Caco-2 (cell line): ENCODE measurements around the gene MCL1. TPM values are rescaled to one million over a fixed set of nuclear protein-coding genes. Genes with fewer than 3 reads are reported as not detected.
A peak's percentile ranks its signal among the peaks of the same experiment; 100 is the strongest.

Experiments used
- BruUV-seq: library from RNA; stranded (reverse); fragments of 400-500 nt; replicated peaks from 2 replicates; lab custom pipeline; 2021; lab: Mats Ljungman, UMichigan
- CTCF ChIA-PET: fragments of 300-600 bp; sonication (Branson Sonifier 250); formaldehyde crosslinking; loops from one replicate; lab custom pipeline; 2022; ENCODE audit warnings: antibody characterized with exemption; lab: Charles Lee
- POLR2A ChIA-PET: fragments of 300-600 bp; sonication (Branson Sonifier 250); formaldehyde crosslinking; loops from one replicate; lab custom pipeline; 2022; ENCODE audit warnings: antibody characterized with exemption; lab: Charles Lee
- DNase-seq, 2 experiments: peaks; one replicate each; pipeline versions ENCODE4 v3.0.0 to v3.0.0-alpha.2; 2020 to 2022
- H3K27me3 ChIP-seq: replicated peaks from 2 replicates; pipeline ENCODE4 v1.6.0; 2011; ENCODE audit warnings: low read length; ENCODE audit not compliant: control insufficient read depth, insufficient read depth
- H3K36me3 ChIP-seq: 2 replicates; pipeline ENCODE4 v1.5.1; 2011; ENCODE audit warnings: low read length; ENCODE audit not compliant: control insufficient read depth, insufficient read depth
- H3K4me1 ChIP-seq: fragments of 250-450 bp; sonication (Bioruptor Pico); 2 replicates; pipeline ENCODE4 v1.5.1; 2020; ENCODE audit warnings: mild to moderate bottlenecking
- H3K4me3 ChIP-seq: 2 replicates; pipeline ENCODE4 v1.5.1; 2011; ENCODE audit warnings: low read depth, mild to moderate bottlenecking, control low read depth, low read length
- H3K9me3 ChIP-seq: fragments of 250-450 bp; sonication (Bioruptor Pico); 2 replicates; pipeline ENCODE4 v1.5.1; 2020; ENCODE audit warnings: mild to moderate bottlenecking, moderate library complexity
- H3K27ac Mint-ChIP-seq: one replicate; pipeline ENCODE4 v1.8.0; 2022; ENCODE audit warnings: mixed read lengths; ENCODE audit not compliant: unreplicated experiment
- H3K27me3 Mint-ChIP-seq: one replicate; pipeline ENCODE4 v1.8.0; 2022; ENCODE audit warnings: mixed read lengths; ENCODE audit not compliant: insufficient read depth, unreplicated experiment
- H3K36me3 Mint-ChIP-seq: one replicate; pipeline ENCODE4 v1.8.0; 2022; ENCODE audit warnings: mild to moderate bottlenecking, mixed read lengths; ENCODE audit not compliant: insufficient read depth, unreplicated experiment
- H3K4me1 Mint-ChIP-seq: one replicate; pipeline ENCODE4 v1.8.0; 2022; ENCODE audit warnings: low read depth, mixed read lengths; ENCODE audit not compliant: unreplicated experiment
- H3K4me3 Mint-ChIP-seq: one replicate; pipeline ENCODE4 v1.8.0; 2022; ENCODE audit warnings: mild to moderate bottlenecking, moderate library complexity, mixed read lengths; ENCODE audit not compliant: unreplicated experiment
- H3K9me3 Mint-ChIP-seq: one replicate; pipeline ENCODE4 v1.8.0; 2022; ENCODE audit warnings: mixed read lengths; ENCODE audit not compliant: unreplicated experiment
- CTCF ChIP-seq, 2 experiments: fragments of 200-600 bp in 1 of 2; IDR thresholded peaks; 1 replicate in 1 of 2; 2 replicates in 1 of 2; pipeline versions ENCODE4 v1.5.1 to v1.8.0; 2011 to 2022; ENCODE audit warnings: antibody characterized with exemption in 1 of 2, control low read depth in 1 of 2, inconsistent platforms in 1 of 2, low read depth in 1 of 2, low read length in 1 of 2, mild to moderate bottlenecking in 1 of 2, moderate library complexity in 1 of 2; ENCODE audit not compliant: insufficient read depth in 1 of 2, severe bottlenecking in 1 of 2, unreplicated experiment in 1 of 2
- intact Hi-C: fragments of 100-400 bp; cut with micrococcal nuclease; formaldehyde crosslinking; loops from one replicate; pipeline ENCODE4 v1.10.0; 2022; ENCODE audit not compliant: unreplicated experiment
- total RNA-seq: library from RNA; stranded (reverse); gene quantifications from 2 replicates; pipeline ENCODE4 v1.2.3, GENCODE V29; 2022

The MCL1 gene
- total RNA-seq, 1 experiment from 2014 or later: 130 TPM

- peaks cover 23% of the 10 kb centered on the region for H3K4me1 Mint-ChIP-seq
- no TSS peak for BruUV-seq
- peaks cover 1% of the 10 kb centered on the region; the same call in 1 of the 2 replicates for H3K36me3 ChIP-seq
Measured at GRCh38 chr1:150613061-150613920, 33.9 kb upstream of the MCL1 start.

GRCh38 chr1:150612014-150612345 lies 32.6 kb upstream of the MCL1 start:
- DNase-seq: no peak
- intact Hi-C loops: no loop called here
- Mint-ChIP-seq H3K27ac (peak overlapping the region; percentile 45), H3K4me1 (peaks cover 23% of the 10 kb centered on the region), H3K9me3 (no peaks in the 10 kb centered on the region), H3K36me3 (peaks cover 26% of the 10 kb centered on the region), H3K27me3 (no peaks in the 10 kb centered on the region), H3K4me3 (no peak overlapping the region)
- Histone ChIP-seq H3K4me3 (no peak overlapping the region), H3K27me3 (no peaks in the 10 kb centered on the region), H3K9me3 (no peaks in the 10 kb centered on the region), H3K4me1 (peaks cover 23% of the 10 kb centered on the region), H3K36me3 (no peaks in the 10 kb centered on the region)
- ChIA-PET CTCF (no interaction called here), POLR2A (interaction anchor here (1.5 kb wide), 1 partner anchor 32 kb away, joined by 5 read pairs; the partner anchor contains the start of gene MCL1)
- no TSS peak for BruUV-seq
- TF ChIP-seq CTCF (IDR thresholded peaks at IDR 0.05; ENCODE audit: insufficient read depth in 1 of 2, low read depth in 1 of 2, low read length in 1 of 2, severe bottlenecking in 1 of 2, unreplicated experiment in 1 of 2): no peak

More at GRCh38 chr1:150613061-150613920, 33.9 kb upstream of the MCL1 start:
- intact Hi-C loops: no loop called here
- Mint-ChIP-seq H3K9me3 (no peaks in the 10 kb centered on the region), H3K36me3 (peaks cover 31% of the 10 kb centered on the region), H3K4me3 (no peak overlapping the region), H3K27me3 (no peaks in the 10 kb centered on the region), H3K27ac (peak overlapping the region; percentile 42)
- H3K4me3 ChIP-seq: no peak overlapping the region
- peaks cover 23% of the 10 kb centered on the region for H3K4me1 ChIP-seq
- no peaks in the 10 kb centered on the region for H3K27me3 ChIP-seq
- no peaks in the 10 kb centered on the region for H3K9me3 ChIP-seq
- DNase-seq: no peak
- TF ChIP-seq CTCF (IDR thresholded peaks at IDR 0.05; ENCODE audit: insufficient read depth in 1 of 2, low read depth in 1 of 2, low read length in 1 of 2, severe bottlenecking in 1 of 2, unreplicated experiment in 1 of 2): no peak
- ChIA-PET CTCF (interaction anchor here (1.0 kb wide), 1 partner anchor 200 kb away, joined by 7 read pairs; no protein-coding TSS in a partner anchor), POLR2A (no interaction called here)

GRCh38 chr1:150610576-150610975 lies 31.2 kb upstream of the MCL1 start:
- Mint-ChIP-seq H3K4me1 (peaks cover 10% of the 10 kb centered on the region), H3K27ac (no peak overlapping the region), H3K4me3 (no peak overlapping the region), H3K27me3 (no peaks in the 10 kb centered on the region), H3K36me3 (peaks cover 12% of the 10 kb centered on the region), H3K9me3 (no peaks in the 10 kb centered on the region)
- intact Hi-C loops: no loop called here
- Histone ChIP-seq H3K9me3 (no peaks in the 10 kb centered on the region), H3K27me3 (no peaks in the 10 kb centered on the region), H3K4me3 (no peak overlapping the region), H3K36me3 (no peaks in the 10 kb centered on the region), H3K4me1 (peaks cover 23% of the 10 kb centered on the region)
- ChIA-PET POLR2A (no interaction called here), CTCF (no interaction called here)
- no TSS peak for BruUV-seq
- no peak for DNase-seq
- TF ChIP-seq CTCF (IDR thresholded peaks at IDR 0.05; ENCODE audit: insufficient read depth in 1 of 2, low read depth in 1 of 2, low read length in 1 of 2, severe bottlenecking in 1 of 2, unreplicated experiment in 1 of 2): no peak
